Stimulated activated CD4-positive, alpha-beta T cell treated with anti-CD3 and anti-CD28 coated beads, TNF-alpha, amount 100 ng/mL, for 48 hours (primary cell): ENCODE measurements around the gene THTPA.
A peak's percentile ranks its signal among the peaks of the same experiment; 100 is the strongest.
"Not testable (repeated sequence)": the region's sequence is repeated elsewhere in the genome, so short reads cannot be mapped to it uniquely, and the experiment has no call there.

ENCODE experiments used
- DNase-seq, 3 donors: peaks; one replicate each; pipeline ENCODE4 v3.0.0-alpha.2; 2020; ENCODE audit warnings: low read depth in 3 of 3

The THTPA gene

DNA sequence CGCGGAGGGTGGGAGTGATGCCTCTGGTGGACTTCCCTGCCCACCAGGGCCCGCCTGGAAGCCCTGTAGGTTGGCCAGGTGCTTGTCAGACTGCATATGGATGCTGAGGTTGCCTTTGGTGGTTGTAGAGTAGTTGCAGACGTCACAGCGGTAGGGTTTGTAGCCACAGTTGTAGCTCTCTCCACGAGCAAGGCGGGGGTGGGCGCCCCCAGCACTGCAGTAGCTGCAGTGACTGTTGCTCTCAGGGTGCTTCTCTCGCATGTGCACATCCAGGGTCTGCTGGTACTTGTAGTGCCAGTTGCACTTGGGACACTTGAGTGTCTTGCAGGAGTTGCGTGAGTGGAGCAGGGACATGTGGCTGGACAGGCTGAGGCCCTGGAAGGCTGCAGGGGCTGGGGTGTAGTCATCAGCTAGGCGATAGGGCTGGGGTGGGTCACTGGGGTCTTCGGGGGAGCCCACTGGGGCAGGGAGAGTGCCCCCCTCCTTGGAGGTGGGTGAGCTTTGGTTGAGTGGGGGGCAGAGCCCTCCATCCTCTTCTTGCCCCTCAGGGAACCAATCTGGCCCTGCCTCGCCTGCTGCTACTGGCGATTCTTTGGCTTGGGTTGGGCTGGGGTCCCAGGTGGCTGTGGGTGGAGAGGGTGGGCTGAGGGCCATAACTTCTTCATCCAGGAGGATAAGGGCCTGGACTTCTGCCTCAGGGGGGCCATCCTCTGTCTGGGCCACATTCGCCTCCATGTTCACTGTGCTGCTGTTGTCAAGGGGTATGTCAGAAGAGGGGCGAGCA is 22.2 kb upstream of the THTPA start:
- no peak for DNase-seq

GRCh38 chr14:23535943-23536342 is 20.1 kb upstream of the THTPA start:
- DNase-seq = no peak

DNA sequence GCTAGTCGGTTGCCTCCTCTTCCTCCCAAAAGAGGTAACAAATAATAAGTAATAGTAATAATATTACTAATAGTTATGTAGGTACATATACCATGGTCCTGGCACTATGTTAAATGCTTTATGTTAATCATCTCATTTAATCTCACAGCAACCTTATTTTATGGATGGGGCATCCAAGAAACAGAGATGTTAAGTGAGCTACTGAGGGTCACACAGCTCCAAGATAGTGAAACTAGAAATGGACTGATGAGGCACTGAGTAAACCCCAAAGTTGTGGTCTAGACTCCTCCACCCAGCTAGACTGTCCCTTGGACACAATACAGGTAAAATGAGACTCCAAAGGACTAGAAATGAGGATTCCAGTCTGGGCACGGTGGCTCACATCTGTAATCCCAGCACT is 19.6 kb upstream of the THTPA start:
- DNase-seq = no peak

DNA sequence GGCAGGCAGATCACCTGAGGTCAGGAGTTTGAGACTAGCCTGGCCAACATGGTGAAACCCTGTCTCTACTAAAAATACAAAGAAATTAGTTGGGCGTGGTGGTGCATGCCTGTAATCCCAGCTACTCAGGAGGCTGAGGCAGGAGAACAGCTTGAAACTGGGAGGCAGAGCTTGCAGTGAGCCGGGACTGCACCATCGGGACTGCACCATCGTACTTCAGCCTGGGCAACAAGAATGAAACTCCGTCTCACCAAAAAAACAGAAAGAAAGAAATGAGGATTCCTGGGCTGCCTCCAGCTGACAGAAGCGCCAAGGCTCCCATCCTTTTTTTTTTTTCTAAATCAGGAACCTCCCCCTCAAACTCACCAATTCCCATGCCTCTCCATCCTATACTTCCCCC is 19.2 kb upstream of the THTPA start:
- not testable (repeated sequence) for DNase-seq

- no peak for DNase-seq
These were observed 18.6 kb upstream of the THTPA start for GRCh38 chr14:23537351-23538049.

DNA sequence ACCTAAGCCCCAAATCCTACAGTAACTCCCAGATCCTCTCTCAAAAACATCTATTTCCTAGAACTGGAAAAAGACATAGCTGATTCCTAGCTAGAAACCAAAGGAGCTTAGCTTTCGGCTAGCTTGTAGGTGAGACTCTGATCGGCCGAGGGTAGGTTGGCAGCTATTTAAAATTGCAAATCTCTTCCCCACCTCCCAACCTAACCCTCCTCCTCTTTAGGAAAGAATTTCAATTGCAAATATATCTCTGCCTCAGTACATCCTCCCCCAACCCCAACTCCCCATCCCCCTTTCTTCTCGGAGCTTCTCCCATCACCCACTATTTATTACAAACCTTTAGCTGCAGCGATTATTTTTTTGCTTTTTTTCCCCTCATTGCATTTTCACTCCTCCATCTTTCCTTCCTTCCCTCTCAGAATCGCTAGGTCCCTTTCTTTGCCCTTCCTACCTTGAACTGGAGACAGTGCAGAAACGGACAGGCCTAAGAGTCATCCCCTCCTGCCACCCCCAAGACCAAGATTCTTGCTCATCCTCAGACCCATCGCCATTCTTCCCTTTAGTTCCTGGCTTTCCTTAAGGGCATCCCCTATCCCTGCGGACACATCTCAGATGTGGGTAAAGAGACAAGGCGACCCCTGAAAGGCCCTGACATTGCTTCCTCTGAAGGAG is 17.9 kb upstream of the THTPA start:
- no peak for DNase-seq

GRCh38 chr14:23538785-23539184 is 17.3 kb upstream of the THTPA start:
- DNase-seq = no peak

GRCh38 chr14:23539248-23540140 is 16.6 kb upstream of the THTPA start:
- DNase-seq = peak in 1 of 3 donors; percentile 30

- no peak for DNase-seq
These were observed 16.0 kb upstream of the THTPA start for GRCh38 chr14:23540141-23540469.

- no peak for DNase-seq
These were observed 13.8 kb upstream of the THTPA start for GRCh38 chr14:23542261-23542660.

DNA sequence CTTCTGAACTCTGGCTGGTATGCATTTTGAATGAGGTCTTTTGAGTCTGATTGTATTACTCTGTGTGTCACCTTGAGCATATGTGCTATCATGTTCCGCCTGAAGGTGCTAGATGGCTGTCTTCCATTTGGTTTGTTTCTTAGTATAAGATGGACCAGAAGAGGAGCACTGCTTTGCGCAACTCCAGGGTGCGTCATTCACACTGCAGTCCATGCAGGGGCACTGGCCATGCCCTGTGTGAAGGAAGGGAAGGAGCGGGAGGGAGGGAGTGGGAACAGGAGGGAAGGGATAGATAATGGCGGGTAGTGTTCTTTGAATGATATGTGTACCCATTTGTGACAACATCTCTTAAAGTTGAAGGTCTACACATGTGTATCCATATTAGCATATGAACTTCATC is 12.7 kb upstream of the THTPA start:
- no peak for DNase-seq

DNA sequence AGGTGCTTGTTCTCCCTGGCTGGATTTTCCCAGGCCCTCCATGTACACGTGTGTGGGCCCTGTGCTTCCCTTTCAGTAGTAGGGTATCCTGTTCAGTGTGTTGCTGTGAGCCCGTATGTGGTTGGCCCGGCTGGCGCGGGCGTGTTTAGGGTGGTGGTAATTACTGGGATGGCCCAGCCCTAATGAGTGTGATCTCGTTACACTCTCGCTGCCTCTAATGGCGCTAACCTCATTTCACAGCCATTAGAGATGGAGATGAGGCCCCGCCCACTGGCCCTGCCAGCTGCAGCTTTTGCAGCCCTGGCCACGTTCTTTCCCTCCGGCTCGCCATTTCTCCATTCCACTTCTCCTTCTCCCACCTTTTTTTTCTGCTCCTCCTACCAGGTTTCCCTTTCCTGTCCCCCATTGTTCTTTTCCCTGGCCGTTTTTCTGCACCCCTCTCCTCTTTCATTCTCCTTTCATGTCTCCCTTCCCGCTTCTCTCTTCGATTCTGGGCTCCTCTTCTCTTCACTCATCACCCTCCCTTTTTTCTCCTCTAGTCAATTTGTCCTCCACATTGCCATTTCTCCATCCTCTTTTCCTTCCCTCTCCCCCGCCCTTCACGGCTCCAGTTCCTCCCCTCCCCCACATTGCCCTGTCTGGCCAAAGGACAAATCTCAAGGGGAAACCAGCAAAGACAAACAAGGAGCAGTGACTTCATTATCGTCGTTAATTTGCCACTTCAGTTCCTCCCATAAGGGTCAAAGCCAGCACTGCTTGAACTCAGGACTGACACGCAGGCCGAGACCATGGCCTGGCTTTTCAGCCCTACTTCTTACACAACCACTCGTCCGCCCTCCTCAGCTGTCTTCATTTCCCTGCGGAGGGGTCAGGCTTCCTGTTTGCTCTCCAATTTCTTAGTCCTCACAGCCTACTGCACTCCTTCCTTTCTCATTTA is 11.3 kb upstream of the THTPA start:
- DNase-seq = no peak

DNA sequence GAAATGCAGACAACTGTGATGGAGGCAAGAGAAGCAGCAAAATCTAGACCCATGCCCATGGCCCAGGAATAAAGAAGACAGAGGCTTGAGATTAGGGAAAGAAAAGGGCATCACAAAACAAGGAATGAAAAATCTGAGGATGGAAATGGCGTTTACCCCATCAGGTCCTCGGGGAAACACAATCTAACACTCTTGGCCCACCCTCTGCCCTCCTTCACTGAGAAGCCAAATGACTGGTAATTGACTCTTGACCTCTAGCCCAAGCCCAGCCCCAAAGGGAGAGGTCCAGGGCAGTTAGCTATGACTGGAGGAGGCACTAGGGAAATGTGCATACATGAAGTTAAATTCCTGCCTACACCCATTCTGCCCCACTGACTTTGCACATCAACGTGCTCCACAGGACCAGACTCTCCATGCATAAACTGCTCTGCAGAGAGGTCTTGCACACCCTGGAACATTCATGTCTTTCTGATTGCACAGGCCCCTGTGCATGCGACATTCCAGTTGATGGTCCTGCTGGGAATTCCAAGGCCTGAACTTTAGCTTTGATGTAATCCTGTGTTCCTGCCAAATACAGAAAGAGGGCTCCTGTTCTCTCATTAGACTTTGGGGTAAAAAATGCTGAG is 10.2 kb upstream of the THTPA start:
- DNase-seq = no peak

- DNase-seq = no peak
These were observed 9.5 kb upstream of the THTPA start for GRCh38 chr14:23546450-23547035.

DNA sequence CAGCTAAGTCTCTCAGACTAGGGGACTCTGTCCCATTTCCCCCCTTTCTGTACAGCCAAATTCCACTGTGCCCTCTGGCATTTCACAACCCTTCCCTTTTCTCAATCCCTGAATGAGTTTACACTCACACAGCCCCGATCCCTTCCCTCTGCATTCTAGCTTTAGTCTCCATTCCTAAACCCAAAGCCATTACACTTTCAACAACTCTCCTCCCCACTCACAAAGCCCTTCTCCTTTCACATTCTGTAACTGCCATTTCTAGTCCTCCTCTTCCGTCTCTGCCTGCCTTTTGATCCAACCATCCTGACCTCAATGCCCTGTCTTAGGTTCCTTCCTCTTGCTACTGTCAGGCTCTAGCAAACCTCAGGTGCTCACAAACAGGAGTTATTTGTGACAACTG is 8.1 kb upstream of the THTPA start:
- no peak for DNase-seq

DNA sequence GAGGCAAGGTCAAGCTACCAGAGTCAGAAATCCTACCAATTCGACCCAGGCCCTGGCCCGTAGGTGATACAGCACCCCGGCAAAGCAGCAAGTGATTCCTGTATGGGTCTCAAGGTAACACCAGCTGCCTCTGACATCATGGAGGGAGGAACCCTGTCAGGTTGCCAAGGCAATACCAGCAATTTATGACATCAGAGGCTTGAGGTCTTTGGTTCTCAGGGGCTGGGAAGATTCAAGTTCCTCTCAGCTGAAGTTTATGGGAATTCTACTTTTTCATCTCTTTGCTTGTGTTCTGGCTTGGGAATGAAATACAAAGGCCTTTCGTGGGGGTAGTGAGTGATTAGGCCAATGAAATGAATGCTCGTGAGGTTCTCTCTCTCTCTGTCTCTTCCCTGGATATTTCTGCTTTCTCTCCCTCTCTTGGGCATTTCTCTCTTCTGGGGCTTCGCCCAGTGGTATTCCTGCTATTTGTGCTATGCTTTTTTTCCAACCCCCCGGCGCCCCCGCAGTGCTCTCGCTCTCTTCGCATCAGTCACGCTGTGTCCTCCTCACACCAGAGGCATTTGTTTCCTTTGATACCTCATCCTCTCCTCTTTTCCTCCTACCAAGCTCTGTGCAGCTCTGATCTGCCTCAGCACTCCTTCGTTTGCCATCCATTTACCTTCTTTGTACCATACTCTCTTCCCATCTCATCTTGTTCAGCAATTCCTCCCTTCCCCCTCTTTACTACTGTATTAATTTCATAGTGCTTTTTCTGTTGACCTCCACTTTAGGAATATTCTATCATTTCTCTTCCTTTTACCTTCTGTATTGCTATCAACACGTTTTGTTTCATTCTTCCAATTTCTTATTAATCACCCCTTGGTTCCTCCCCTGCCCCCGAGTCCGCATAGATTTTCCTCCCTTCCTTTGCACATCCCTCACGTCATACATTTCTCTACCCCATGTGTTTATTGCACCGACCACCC is 7.4 kb upstream of the THTPA start:
- DNase-seq = no peak

DNA sequence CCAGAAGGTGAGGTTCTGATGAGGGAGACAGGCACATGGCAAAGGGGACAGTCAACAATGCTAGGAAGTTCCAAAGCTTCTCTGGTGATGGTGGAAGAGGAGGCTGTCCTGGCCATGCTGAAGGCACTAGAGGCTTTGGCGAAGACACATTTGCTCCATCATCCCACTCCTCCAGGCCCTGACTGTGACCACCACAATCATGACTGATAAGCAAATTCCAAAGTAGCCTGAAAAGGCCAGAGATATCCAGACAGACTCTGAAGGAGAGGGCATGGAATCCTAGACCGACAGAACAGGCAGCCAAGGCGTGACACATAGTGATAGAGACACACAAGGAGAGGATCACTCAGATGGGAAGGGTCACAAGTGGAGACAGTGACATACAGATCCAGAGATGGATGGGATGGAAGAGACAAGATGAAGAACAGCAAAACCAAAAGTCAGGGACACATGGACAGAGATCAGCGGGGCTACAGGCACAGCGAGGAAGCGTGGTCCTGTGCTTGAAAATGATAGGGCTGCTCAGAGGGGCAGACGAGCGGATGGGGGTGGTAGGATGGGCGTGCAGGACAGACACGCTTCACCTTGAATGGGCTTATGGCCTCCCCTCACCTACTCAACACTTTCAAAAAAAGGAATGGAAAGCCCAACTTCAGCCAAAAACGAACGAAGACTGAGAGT is 5.8 kb upstream of the THTPA start:
- no peak for DNase-seq

DNA sequence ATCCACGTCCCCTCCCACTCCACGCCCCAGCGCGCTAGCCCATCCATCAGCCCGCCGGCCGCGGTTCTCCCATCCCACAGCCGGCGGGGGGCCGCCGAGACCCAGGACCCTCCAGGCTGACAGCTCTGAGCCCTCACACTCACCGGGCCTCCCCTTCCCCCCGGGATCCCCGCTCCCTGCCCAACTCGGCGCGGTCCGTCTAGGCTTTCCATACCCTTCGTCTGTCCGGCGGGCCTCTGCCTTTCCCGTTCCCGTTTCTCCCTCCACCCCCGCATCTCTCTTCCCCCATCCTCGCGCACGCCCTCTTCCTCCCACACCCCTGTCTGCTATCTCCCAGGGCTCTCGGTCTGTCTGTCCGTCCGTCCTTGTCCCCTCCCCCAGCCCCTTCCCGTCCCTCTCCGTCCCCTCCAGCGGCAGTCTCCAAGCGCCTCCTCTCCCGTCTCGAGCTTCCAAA is 5.2 kb upstream of the THTPA start:
- no peak for DNase-seq
